IMR-90 (cell line): Measurements from ENCODE around the gene DGKB. TPM values are rescaled to one million over a fixed set of nuclear protein-coding genes. Genes with fewer than 3 reads are reported as not detected.

ENCODE experiments used
- ATAC-seq: fragments of 200-7000 bp; cut with Tn5 transposase; 2 replicates; pipeline ENCODE4 v1.9.1; 2020; ENCODE audit warnings: low read depth, mild to moderate bottlenecking, moderate library complexity
- BruUV-seq: library from RNA; stranded (reverse); fragments of 400-500 nt; replicated peaks from 2 replicates; lab custom pipeline; 2021; lab: Mats Ljungman, UMichigan
- CTCF ChIA-PET: fragments of 300-600 bp; formaldehyde crosslinking; extraction: SDS; loops from one replicate; lab custom pipeline; 2021; ENCODE audit warnings: antibody characterized with exemption; lab: Yijun Ruan, JAX
- POLR2A ChIA-PET: fragments of 300-600 bp; sonication (Branson Sonifier 250); formaldehyde crosslinking; loops from one replicate; lab custom pipeline; 2022; ENCODE audit warnings: antibody characterized with exemption; ENCODE audit not compliant: unreplicated experiment; lab: Charles Lee
- DNase-seq: peaks from one replicate; pipeline ENCODE4 v3.0.0; 2013
- H2AFZ ChIP-seq: replicated peaks from 2 replicates; pipeline ENCODE3; 2013; ENCODE audit warnings: low read length, mild to moderate bottlenecking; ENCODE audit not compliant: poor library complexity
- H2AK5ac ChIP-seq: 2 replicates; pipeline ENCODE4 v1.6.1; 2013; ENCODE audit warnings: low read depth, low read length, inconsistent platforms
- H2AK9ac ChIP-seq: replicated peaks from 2 replicates; pipeline ENCODE3; 2013; ENCODE audit warnings: mild to moderate bottlenecking, low read depth, low read length, moderate library complexity; ENCODE audit not compliant: poor library complexity
- H2BK120ac ChIP-seq: 2 replicates; pipeline ENCODE4 v1.6.1; 2013; ENCODE audit warnings: low read depth, low read length, inconsistent platforms
- H2BK15ac ChIP-seq: 3 replicates; pipeline ENCODE4 v1.6.1; 2013; ENCODE audit warnings: low read depth, low read length, inconsistent platforms
- H2BK20ac ChIP-seq: 2 replicates; pipeline ENCODE4 v1.6.1; 2013; ENCODE audit warnings: low read depth, mild to moderate bottlenecking, inconsistent platforms, low read length, moderate library complexity
- H2BK5ac ChIP-seq: 2 replicates; pipeline ENCODE4 v1.6.1; 2013; ENCODE audit warnings: mild to moderate bottlenecking, low read depth, low read length, inconsistent platforms; ENCODE audit not compliant: poor library complexity, severe bottlenecking
- H3K14ac ChIP-seq: replicated peaks from 2 replicates; pipeline ENCODE4 v1.6.1; 2013; ENCODE audit warnings: low read depth, low read length, inconsistent platforms
- H3K18ac ChIP-seq: 2 replicates; pipeline ENCODE4 v1.6.1; 2013; ENCODE audit warnings: low read depth, low read length, control low read depth
- H3K23ac ChIP-seq: 2 replicates; pipeline ENCODE4 v1.6.1; 2013; ENCODE audit warnings: low read depth, low read length, inconsistent platforms
- H3K27ac ChIP-seq: 2 replicates; pipeline ENCODE4 v1.5.1; 2013; ENCODE audit warnings: mild to moderate bottlenecking, control low read depth, low read length; ENCODE audit not compliant: insufficient read depth
- H3K27me3 ChIP-seq: 2 replicates; pipeline ENCODE4 v1.6.1; 2013; ENCODE audit warnings: low read length; ENCODE audit not compliant: control insufficient read depth, insufficient read depth
- H3K36me3 ChIP-seq: 2 replicates; pipeline ENCODE4 v1.6.1; 2013; ENCODE audit warnings: low read length, mixed read lengths; ENCODE audit not compliant: control insufficient read depth, insufficient read depth
- H3K4ac ChIP-seq: 2 replicates; pipeline ENCODE4 v1.6.1; 2013; ENCODE audit warnings: low read depth, low read length, inconsistent platforms
- H3K4me1 ChIP-seq: 2 replicates; pipeline ENCODE4 v1.6.1; 2013; ENCODE audit warnings: low read length, mixed read lengths; ENCODE audit not compliant: control insufficient read depth, insufficient read depth
- H3K4me2 ChIP-seq: 2 replicates; pipeline ENCODE4 v1.6.1; 2013; ENCODE audit warnings: low read depth, mild to moderate bottlenecking, control low read depth, low read length, moderate library complexity
- H3K4me3 ChIP-seq: 2 replicates; pipeline ENCODE4 v1.5.1; 2013; ENCODE audit warnings: low read depth, mild to moderate bottlenecking, control low read depth, low read length, moderate library complexity; ENCODE audit not compliant: insufficient read depth
- H3K56ac ChIP-seq: 2 replicates; pipeline ENCODE4 v1.6.1; 2013; ENCODE audit warnings: low read length, inconsistent platforms; ENCODE audit not compliant: insufficient read depth; ENCODE audit errors: extremely low read depth
- H3K79me1 ChIP-seq, 2 experiments: 2 replicates each; pipeline ENCODE4 v1.6.1; 2013; ENCODE audit warnings: low read length in 2 of 2, inconsistent platforms in 1 of 2, low read depth in 1 of 2
- H3K9ac ChIP-seq: 2 replicates; pipeline ENCODE4 v1.6.1; 2013; ENCODE audit warnings: low read depth, low read length, control low read depth
- H3K9me1 ChIP-seq: 2 replicates; pipeline ENCODE4 v1.6.1; 2013; ENCODE audit warnings: low read length, inconsistent platforms; ENCODE audit not compliant: insufficient read depth
- H3K9me3 ChIP-seq: 2 replicates; pipeline ENCODE4 v1.6.1; 2013; ENCODE audit warnings: low read length; ENCODE audit not compliant: control insufficient read depth, insufficient read depth
- H4K20me1 ChIP-seq: 2 replicates; pipeline ENCODE4 v1.6.1; 2013; ENCODE audit warnings: low read length, inconsistent platforms; ENCODE audit not compliant: insufficient read depth
- H4K5ac ChIP-seq: 2 replicates; pipeline ENCODE4 v1.6.1; 2013; ENCODE audit warnings: mild to moderate bottlenecking, low read depth, low read length, control low read depth
- H4K8ac ChIP-seq, 2 experiments: 2 replicates each; pipeline ENCODE4 v1.6.1; 2013; ENCODE audit warnings: low read depth in 2 of 2, low read length in 2 of 2, control low read depth in 1 of 2, inconsistent platforms in 1 of 2
- H4K91ac ChIP-seq: 2 replicates; pipeline ENCODE4 v1.6.1; 2013; ENCODE audit warnings: low read depth, low read length, inconsistent platforms; ENCODE audit not compliant: insufficient read depth
- CEBPB ChIP-seq: IDR thresholded peaks from 2 replicates; pipeline ENCODE4 v1.6.1; 2012; ENCODE audit warnings: low read depth, low read length, improper control_type of control experiment
- ELK1 ChIP-seq: fragments of 150-350 bp; IDR thresholded peaks from 2 replicates; pipeline ENCODE4 v1.6.1; 2016; ENCODE audit warnings: low read depth, mild to moderate bottlenecking, low read length, moderate library complexity, borderline replicate concordance
- FOS ChIP-seq: fragments of 150-350 bp; IDR thresholded peaks from 2 replicates; pipeline ENCODE4 v1.6.1; 2016; ENCODE audit warnings: low read depth, low read length
- MAFK ChIP-seq: IDR thresholded peaks from 2 replicates; pipeline ENCODE4 v1.6.1; 2012; ENCODE audit warnings: low read depth, low read length, improper control_type of control experiment
- MAZ ChIP-seq: IDR thresholded peaks from 2 replicates; pipeline ENCODE4 v1.6.1; 2012; ENCODE audit warnings: low read depth, mild to moderate bottlenecking, low read length, improper control_type of control experiment, moderate library complexity, borderline replicate concordance
- MXI1 ChIP-seq: IDR thresholded peaks from 2 replicates; pipeline ENCODE4 v1.6.1; 2012; ENCODE audit warnings: low read depth, mild to moderate bottlenecking, low read length, moderate library complexity, borderline replicate concordance
- RCOR1 ChIP-seq: IDR thresholded peaks from 2 replicates; pipeline ENCODE4 v1.6.1; 2012; ENCODE audit warnings: mild to moderate bottlenecking, low read length, improper control_type of control experiment; ENCODE audit not compliant: insufficient replicate concordance
- RFX5 ChIP-seq: IDR thresholded peaks from 2 replicates; pipeline ENCODE4 v1.8.0; 2012; ENCODE audit warnings: low read depth, mild to moderate bottlenecking, low read length, moderate library complexity
- SMC3 ChIP-seq: fragments of 150-350 bp; IDR thresholded peaks from 2 replicates; pipeline ENCODE4 v1.6.1; 2016; ENCODE audit warnings: low read depth, mild to moderate bottlenecking, antibody characterized with exemption, low read length, moderate library complexity
- WGBS, 2 experiments: methylation state at CpG; one replicate each; pipeline versions ENCODE4 v1.1.5 to v1.1.7; 2013; ENCODE audit warnings: missing lambda C conversion rate in 2 of 2; ENCODE audit not compliant: insufficient read length in 1 of 2; ENCODE audit errors: extremely low coverage in 2 of 2; 5-methylcytosine and 5-hydroxymethylcytosine counted together
- dilution Hi-C: fragments of 300-500 bp; cut with HindIII; formaldehyde crosslinking; loops from one replicate; pipeline ENCODE4 v1.14.3; 2018; ENCODE audit warnings: low sequenced_read_pairs; ENCODE audit not compliant: unreplicated experiment
- in situ Hi-C: fragments of 300-500 bp; cut with MboI; formaldehyde crosslinking; loops from 3 replicates; pipeline ENCODE4 v1.14.3; 2019; ENCODE audit warnings: low sequenced_read_pairs, inconsistent platforms, mixed read lengths
- intact Hi-C: fragments of 100-400 bp; cut with micrococcal nuclease; formaldehyde crosslinking; loops from 2 replicates; pipeline ENCODE4 v1.10.0; 2022
- polyA plus RNA-seq, 3 experiments: library from polyadenylated mRNA; depleted of rRNA; stranded (reverse); fragments of >200 nt; gene quantifications; 2 replicates each; pipeline ENCODE4 v1.2.3, GENCODE V29; 2012; ENCODE audit warnings: low replicate concordance in 1 of 3
- total RNA-seq: library from RNA; depleted of rRNA; stranded (reverse); fragments of >200 nt; gene quantifications from 2 replicates; pipeline ENCODE4 v1.2.3, GENCODE V29; 2012
- TF ChIP-seq, protein P1 (sequence below): fragments of 150-350 bp; IDR thresholded peaks from 2 replicates; pipeline ENCODE4 v1.6.1; 2017; ENCODE audit warnings: mild to moderate bottlenecking, antibody characterized with exemption, low read length, low read depth
- TF ChIP-seq, protein P2 (sequence below): conservative IDR thresholded peaks from 2 replicates; pipeline ENCODE4 v1.5.1; 2012; ENCODE audit warnings: mild to moderate bottlenecking, low read depth, low read length, improper control_type of control experiment

DGKB gene
- total and polyA plus RNA-seq, 2 of the 4 experiments (the other 2 are of a cell fraction): not detected

DNA sequence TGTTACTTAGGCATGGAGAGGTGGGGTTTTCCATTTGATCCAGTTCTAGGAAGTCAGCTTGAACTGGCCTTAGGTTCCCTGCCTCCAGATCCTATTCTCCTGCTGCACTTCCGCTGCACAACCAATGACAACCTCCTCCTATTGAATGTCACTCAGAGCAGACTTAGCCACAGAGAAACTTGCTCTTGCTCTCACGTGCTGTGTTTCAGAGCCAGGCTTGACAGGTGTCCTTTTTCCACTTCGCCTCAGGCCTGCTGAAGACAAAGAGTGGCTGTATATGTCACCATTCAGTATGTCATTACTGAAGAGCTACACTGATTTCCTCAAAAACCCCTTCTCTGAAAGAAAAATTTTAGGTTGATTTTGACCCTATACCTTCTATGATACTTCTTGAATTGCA, 797.7 kb downstream of the DGKB start:
- H2BK15ac ChIP-seq: no peak overlapping the region
- no peaks in the 10 kb centered on the region for H4K20me1 ChIP-seq
- ChIA-PET POLR2A (no interaction called here), CTCF (no interaction called here)
- no peak overlapping the region for H2AK5ac ChIP-seq
- H3K4me1 ChIP-seq: no peaks in the 10 kb centered on the region
- dilution Hi-C loops (no loop called here), intact Hi-C loops (no loop called here), in situ Hi-C loops (no loop called here)
- no peaks in the 10 kb centered on the region for H3K79me1 ChIP-seq
- no peaks in the 10 kb centered on the region for H3K27me3 ChIP-seq
- no peak overlapping the region for H2AFZ ChIP-seq
- no peak overlapping the region for H3K9ac ChIP-seq
- H3K56ac ChIP-seq: no peak overlapping the region
- H3K36me3 ChIP-seq: no peaks in the 10 kb centered on the region
- H3K23ac ChIP-seq: no peak overlapping the region
- H3K14ac ChIP-seq: no peak overlapping the region
- no peak overlapping the region for H3K27ac ChIP-seq
- ATAC-seq (no peak), DNase-seq (no peak)
- H3K4ac ChIP-seq: no peak overlapping the region
- TF ChIP-seq FOS: no peak
- no peak for TF ChIP-seq MAFK
- no peak for TF ChIP-seq RFX5
- TF ChIP-seq MXI1: no peak
- TF ChIP-seq ELK1: no peak
- TF ChIP-seq CEBPB: no peak
- TF ChIP-seq RCOR1: no peak
- no peak for TF ChIP-seq MAZ
- TF ChIP-seq, protein P1, sequence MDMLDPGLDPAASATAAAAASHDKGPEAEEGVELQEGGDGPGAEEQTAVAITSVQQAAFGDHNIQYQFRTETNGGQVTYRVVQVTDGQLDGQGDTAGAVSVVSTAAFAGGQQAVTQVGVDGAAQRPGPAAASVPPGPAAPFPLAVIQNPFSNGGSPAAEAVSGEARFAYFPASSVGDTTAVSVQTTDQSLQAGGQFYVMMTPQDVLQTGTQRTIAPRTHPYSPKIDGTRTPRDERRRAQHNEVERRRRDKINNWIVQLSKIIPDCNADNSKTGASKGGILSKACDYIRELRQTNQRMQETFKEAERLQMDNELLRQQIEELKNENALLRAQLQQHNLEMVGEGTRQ: no peak
- no peak for TF ChIP-seq SMC3
- TF ChIP-seq, protein P2, sequence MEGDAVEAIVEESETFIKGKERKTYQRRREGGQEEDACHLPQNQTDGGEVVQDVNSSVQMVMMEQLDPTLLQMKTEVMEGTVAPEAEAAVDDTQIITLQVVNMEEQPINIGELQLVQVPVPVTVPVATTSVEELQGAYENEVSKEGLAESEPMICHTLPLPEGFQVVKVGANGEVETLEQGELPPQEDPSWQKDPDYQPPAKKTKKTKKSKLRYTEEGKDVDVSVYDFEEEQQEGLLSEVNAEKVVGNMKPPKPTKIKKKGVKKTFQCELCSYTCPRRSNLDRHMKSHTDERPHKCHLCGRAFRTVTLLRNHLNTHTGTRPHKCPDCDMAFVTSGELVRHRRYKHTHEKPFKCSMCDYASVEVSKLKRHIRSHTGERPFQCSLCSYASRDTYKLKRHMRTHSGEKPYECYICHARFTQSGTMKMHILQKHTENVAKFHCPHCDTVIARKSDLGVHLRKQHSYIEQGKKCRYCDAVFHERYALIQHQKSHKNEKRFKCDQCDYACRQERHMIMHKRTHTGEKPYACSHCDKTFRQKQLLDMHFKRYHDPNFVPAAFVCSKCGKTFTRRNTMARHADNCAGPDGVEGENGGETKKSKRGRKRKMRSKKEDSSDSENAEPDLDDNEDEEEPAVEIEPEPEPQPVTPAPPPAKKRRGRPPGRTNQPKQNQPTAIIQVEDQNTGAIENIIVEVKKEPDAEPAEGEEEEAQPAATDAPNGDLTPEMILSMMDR: no peak
- H3K9me3 ChIP-seq: no peaks in the 10 kb centered on the region
- H2BK5ac ChIP-seq: no peak overlapping the region
- no peak overlapping the region for H2BK120ac ChIP-seq
- no peak overlapping the region for H3K18ac ChIP-seq
- no peak overlapping the region for H4K5ac ChIP-seq
- no peak overlapping the region for H4K8ac ChIP-seq
- no peak overlapping the region for H3K4me2 ChIP-seq
- H3K9me1 ChIP-seq: no peaks in the 10 kb centered on the region
- no peak overlapping the region for H2BK20ac ChIP-seq
- BruUV-seq: no TSS peak
- H3K4me3 ChIP-seq: no peak overlapping the region
- no peak overlapping the region for H4K91ac ChIP-seq
- WGBS, 2 experiments: no CpG with 5 or more reads among the region's 3 CpGs
- no peak overlapping the region for H2AK9ac ChIP-seq
